MM.1S (cell line): Measurements from ENCODE around the gene PMF1.

Experiments
- EZH2 ChIP-seq: fragments of 300-600 bp; sonication (generic); optimal IDR thresholded peaks from 2 replicates; pipeline ENCODE3; 2017; ENCODE audit warnings: low read depth, mild to moderate bottlenecking, antibody characterized with exemption, low read length, mixed read lengths
- EZH2phosphoT487 ChIP-seq: fragments of 300-600 bp; sonication (generic); IDR thresholded peaks from 2 replicates; pipeline ENCODE4 v1.6.1; 2018; ENCODE audit warnings: antibody characterized with exemption, low read length
- TF ChIP-seq, protein P1 (sequence below): fragments of 300-600 bp; sonication (generic); IDR thresholded peaks from 2 replicates; pipeline ENCODE4 v1.5.1; 2016; ENCODE audit warnings: antibody characterized with exemption, low read length, mixed read lengths

GRCh38 chr1:156198831-156199349 lies 13.9 kb upstream of the PMF1 start:
- TF ChIP-seq, protein P1, sequence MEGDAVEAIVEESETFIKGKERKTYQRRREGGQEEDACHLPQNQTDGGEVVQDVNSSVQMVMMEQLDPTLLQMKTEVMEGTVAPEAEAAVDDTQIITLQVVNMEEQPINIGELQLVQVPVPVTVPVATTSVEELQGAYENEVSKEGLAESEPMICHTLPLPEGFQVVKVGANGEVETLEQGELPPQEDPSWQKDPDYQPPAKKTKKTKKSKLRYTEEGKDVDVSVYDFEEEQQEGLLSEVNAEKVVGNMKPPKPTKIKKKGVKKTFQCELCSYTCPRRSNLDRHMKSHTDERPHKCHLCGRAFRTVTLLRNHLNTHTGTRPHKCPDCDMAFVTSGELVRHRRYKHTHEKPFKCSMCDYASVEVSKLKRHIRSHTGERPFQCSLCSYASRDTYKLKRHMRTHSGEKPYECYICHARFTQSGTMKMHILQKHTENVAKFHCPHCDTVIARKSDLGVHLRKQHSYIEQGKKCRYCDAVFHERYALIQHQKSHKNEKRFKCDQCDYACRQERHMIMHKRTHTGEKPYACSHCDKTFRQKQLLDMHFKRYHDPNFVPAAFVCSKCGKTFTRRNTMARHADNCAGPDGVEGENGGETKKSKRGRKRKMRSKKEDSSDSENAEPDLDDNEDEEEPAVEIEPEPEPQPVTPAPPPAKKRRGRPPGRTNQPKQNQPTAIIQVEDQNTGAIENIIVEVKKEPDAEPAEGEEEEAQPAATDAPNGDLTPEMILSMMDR, result no peak
- TF ChIP-seq EZH2phosphoT487 (no peak), EZH2 (no peak)
